ENCODE data around the gene NUAK1.
"Not testable (repeated sequence)": the region's sequence is repeated elsewhere in the genome, so short reads cannot be mapped to it uniquely, and the experiment has no call there.

NUAK1 gene

DNA sequence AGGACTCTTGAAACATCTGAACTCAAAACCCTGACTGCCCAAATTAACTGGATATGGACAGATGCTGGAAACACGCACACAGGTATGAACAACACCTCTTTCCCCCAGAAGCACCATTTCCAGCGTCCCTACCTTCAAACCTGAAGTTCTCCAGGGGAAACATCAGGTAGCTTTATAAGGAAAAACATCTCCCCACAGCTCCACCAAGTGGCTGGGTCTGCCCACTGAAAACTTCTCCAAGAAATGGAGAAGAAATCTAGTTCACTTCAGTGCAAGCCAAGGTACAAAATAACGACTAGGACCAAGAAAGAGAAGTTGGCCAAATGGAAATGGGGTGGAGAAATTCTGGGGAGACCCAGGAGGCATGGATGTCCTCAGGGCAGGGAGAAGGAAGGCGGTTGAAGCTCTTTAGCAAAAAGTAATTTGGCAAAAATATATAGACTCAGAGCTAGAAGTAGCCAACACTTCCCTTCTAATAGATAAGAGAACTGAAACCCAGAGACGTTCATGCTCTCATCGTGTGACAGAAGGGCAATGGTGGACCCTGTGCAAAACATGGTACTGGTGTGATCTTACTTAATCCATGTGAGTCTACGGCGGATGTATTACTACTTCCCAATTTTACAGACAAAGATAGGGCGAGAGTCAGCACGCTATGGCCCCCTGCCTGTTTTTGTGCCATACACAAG is 10.5 kb upstream of the NUAK1 start:
- in situ Hi-C loops (cut with MboI; ENCODE audit: low sequenced_read_pairs), result no loop called here

- in situ Hi-C loops (cut with MboI; ENCODE audit: low sequenced_read_pairs), result no loop called here
Observed at GRCh38 chr12:106147956-106148355, 9.2 kb upstream of the NUAK1 start.

GRCh38 chr12:106146987-106147386 is 8.2 kb upstream of the NUAK1 start:
- in situ Hi-C loops (cut with MboI; ENCODE audit: low sequenced_read_pairs), result no loop called here

DNA sequence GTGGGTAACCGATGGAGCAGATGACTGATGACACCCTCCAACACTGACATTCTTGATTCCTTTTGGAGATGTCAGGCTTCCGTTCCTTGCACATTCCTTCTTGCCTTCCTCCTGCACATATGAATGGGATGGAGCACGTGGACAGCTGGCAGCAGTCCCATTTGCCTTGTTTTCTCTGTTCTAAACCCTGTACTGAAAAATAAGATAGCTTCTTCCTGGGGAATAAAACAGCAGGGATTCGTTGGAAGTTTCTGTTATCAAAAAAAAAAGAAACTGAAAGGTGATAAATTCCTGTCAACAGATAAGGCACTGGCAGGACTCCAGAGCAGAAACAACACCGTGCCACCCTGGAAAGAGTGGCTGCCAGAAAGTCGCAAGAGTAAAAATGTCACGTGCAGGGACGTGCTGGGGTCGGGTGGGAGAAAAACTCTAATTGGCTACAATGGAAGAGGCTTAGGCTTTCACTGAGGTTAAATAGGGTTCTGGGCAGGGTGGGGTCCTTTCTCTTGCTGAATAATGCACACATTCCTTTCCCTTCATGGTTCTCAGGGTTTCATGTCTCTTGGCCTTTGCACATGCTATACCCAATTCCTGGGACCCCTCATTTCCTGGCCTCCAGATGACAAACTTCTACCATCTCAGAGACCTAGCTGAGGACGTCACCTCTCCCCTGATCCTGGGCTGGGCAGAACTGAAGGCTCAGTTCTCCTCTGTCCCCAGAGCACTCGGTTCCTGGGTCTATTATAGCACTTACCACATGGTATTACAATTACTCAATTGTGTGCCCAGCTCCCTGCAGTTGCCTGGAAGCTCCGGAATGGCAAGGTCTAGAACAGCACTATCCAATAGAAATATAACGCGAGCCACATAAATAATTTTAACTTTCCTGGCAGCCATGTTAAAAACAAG is 7.0 kb upstream of the NUAK1 start:
- in situ Hi-C loops (cut with MboI; ENCODE audit: low sequenced_read_pairs), result no loop called here

DNA sequence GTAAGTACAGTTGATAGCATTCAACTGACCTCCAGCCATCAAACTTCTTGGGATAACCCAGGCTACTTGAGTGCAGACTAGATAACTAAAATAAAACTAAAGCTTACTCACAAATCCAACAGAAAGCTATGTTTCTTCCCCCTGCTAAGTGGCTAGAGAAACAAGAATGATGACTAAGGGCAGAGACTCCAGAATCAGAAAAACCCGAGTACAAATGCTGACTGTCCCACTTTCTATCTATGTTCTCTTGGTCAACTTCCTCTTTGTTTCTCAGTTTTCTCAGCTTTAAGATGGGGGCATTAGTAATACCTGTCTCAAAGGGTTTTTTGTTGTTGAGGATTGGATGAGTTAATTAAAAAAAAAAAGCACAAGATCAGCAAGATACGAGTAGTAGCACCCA is 6.1 kb upstream of the NUAK1 start:
- in situ Hi-C loops (cut with MboI; ENCODE audit: low sequenced_read_pairs), result no loop called here

DNA sequence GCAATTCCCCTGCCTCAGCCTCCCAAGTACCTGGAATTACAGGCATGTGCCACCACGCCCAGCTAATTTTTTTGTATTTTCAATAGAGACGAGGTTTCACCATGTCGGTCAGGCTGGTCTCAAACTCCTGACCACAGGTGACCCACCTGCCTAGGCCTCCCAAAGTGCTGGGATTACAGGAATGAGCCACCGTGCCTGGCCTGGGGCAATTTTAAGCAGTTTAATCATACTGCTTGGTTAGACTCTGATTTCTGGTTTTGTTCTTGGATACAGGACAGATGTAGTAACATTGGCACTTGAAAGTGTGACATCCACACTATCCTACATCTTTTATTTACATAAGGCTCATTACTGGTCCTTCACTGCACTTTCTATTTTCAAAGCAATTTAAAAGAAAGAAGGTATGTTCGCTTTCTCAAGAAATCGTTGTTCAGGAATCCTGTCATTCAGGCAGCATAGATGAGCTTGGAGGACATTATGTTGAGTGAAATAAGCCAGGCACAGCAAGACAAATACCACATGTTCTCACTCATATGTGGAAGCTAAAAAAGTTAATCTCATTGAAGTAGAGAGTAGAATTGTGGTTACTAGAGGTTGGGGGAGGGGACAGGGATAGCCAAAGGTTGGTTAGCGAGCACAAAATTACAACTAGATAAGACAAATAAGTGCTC is 4.0 kb upstream of the NUAK1 start:
- in situ Hi-C loops (cut with MboI; ENCODE audit: low sequenced_read_pairs), result no loop called here

DNA sequence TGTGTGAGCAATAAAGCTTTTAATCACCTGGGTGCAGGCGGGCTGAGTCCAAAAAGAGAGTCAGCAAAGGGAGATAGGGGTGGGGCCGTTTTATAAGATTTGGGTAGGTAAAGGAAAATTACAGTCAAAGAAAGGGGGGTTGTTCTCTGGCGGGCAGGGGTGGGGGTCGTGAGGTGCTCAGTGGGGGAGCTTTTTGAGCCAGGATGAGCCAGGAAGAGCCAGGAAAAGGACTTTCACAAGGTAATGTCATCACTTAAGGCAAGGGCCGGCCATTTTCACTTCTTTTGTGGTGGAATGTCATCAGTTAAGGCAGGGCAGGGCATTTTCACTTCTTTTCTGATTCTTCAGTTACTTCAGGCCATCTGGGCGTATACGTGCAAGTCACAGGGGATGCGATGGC is 3.2 kb upstream of the NUAK1 start:
- in situ Hi-C loops (cut with MboI; ENCODE audit: low sequenced_read_pairs), result not testable (repeated sequence)

GRCh38 chr12:106141452-106141851 is 2.7 kb upstream of the NUAK1 start:
- in situ Hi-C loops (cut with MboI; ENCODE audit: low sequenced_read_pairs), result no loop called here

- in situ Hi-C loops (cut with MboI; ENCODE audit: low sequenced_read_pairs), result no loop called here
Observed at GRCh38 chr12:106141003-106141402, 2.2 kb upstream of the NUAK1 start.

DNA sequence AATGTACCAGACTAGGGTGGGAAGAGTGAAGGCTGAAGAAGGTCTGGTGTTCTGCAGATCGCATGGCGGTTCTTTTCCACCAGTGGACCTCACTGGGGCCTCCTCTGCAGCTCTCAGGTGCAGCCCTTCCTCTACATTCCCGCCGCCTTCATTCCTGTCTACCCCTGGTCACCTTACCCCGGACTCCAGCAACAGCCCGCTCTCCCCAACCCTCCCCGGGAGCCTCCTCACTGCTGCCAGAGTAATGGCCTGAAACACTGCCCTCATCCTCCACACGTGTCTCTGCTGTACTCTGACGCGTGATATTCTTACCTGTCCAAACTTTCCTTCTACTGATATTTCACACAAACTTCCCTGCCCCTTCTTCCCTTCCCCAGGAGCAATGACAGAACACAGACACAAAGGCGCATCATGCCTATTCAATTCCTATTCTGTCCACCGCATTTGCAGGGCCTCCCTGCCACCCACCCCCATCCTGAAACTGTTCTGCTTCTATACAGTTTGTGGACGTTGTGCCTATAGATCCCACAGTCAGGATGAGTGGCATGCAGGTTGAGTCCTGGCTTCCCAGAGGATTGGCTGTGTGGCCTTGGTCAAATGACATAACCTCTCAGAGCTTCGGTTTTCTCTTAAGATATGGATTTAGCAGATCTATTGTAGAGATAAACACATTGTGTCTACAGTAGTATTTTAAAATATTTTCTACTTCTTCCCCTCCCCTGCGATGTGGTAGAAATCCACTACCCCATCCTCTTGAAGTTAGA is 1.7 kb upstream of the NUAK1 start:
- in situ Hi-C loops (cut with MboI; ENCODE audit: low sequenced_read_pairs), result no loop called here

- in situ Hi-C loops (cut with MboI; ENCODE audit: low sequenced_read_pairs), result no loop called here
Observed at GRCh38 chr12:106139422-106140171, 843 bp upstream of the NUAK1 start.

DNA sequence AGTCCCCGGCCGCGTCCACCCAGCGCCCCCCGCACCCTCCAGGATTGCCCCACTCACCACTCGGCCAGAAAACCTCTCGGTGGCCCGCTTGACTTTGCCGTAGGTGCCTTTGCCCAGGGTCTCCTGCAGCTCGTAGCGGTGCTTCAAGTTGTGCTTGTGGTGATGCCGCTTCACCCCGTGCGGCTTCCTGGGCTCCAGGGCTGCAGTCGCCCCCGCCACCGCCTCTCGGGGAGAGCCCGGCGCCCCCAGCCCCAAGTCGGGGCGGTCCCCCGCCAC is 459 bp downstream of the NUAK1 start:
- in situ Hi-C loops (cut with MboI; ENCODE audit: low sequenced_read_pairs), result no loop called here

GRCh38 chr12:106137530-106138356 is 1.0 kb downstream of the NUAK1 start:
- in situ Hi-C loops (cut with MboI; ENCODE audit: low sequenced_read_pairs), result no loop called here

DNA sequence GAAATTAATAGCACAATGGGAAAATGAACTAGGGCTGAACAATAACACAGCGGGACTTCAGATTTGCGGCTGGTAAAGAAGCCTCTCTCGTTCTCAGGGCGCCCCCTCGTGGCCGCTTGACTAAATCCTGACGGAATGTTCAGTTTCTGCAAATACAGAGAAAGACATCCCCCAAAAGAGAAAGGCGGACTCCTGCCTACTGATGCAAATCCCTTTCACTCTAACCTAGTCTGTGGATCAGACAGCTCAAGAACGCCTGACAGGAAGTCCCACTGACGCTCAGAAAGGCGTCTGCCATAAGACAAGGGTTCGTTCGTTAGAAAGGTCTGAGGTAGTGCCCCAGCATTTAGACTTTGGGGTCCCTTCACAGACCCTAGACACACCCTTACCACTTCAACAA is 2.5 kb downstream of the NUAK1 start:
- in situ Hi-C loops (cut with MboI; ENCODE audit: low sequenced_read_pairs), result no loop called here

GRCh38 chr12:106135781-106136180 is 3.0 kb downstream of the NUAK1 start:
- in situ Hi-C loops (cut with MboI; ENCODE audit: low sequenced_read_pairs), result no loop called here

DNA sequence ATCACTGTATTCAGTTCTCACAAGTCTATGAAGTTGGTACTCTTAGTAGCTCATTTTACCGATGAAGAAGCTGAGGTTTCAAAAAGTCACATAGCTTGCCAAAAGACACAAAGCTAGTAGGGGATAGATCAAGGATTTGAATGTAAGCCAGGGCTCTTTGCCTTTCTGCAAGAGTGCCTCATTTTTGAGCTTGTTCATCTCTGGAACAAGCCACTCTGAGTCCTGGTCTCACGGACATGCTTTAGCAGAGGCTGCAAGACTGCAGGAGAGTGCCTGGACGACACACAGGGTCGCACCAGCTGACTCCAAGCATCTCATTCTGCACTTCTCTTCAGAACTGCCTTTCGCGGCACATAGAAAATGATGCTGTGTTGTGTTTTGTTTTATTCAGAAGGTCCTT is 3.7 kb downstream of the NUAK1 start:
- in situ Hi-C loops (cut with MboI; ENCODE audit: low sequenced_read_pairs), result no loop called here

- in situ Hi-C loops (cut with MboI; ENCODE audit: low sequenced_read_pairs), result no loop called here
Observed at GRCh38 chr12:106134294-106134949, 4.3 kb downstream of the NUAK1 start.

DNA sequence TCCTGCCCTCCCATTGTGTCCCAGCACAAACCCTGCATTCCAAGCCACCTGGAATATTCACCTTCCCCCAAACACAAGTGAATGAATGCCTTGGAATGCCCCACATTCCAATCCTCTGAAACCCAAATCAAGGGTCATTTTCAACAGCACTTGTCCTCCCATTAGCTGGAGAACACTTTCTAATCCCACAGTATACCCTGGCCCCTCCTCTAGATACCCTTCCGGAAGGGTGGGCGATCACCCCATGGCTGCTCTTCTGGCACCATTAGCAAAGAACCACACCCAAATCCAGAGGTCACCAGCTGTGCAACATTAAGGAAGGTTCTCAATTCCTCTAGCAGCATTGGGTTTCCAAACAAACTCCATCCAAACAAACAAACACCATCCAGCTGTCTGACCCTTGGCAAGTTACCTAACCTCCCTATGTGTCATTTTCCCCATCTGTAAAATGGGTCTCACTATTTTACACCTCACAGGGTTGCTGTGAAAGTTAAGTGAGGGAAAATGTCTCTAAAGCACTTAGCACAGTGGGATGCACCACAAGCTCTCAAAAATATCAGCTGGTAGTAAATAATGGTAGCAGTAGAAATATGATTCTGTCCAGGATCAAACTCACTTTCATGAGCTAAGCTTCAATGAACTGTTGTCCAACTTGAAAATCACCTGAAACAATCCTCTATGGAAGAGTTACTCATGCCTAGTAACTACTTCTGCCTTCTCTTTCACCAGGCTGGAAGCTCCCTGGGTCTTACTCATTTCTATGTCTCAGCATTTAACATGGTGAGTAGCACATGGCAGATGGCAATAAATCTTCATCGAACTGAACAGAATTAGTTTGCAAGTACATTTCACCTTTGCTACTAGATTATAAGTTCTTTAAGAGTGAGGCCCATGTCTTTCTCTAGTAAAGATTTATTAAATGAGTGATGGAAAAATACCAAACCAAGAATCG is 5.3 kb downstream of the NUAK1 start:
- in situ Hi-C loops (cut with MboI; ENCODE audit: low sequenced_read_pairs), result no loop called here

All from hTERT RPE-1 (cell line).